Parathyroid adenoma (tissue), 2 donors: Measurements from ENCODE around the gene BAIAP3.

ENCODE experiments used
- H2AFZ ChIP-seq: fragments of 300-600 bp; sonication (generic); one replicate; pipeline ENCODE4 v1.7.0; 2017; ENCODE audit warnings: antibody characterized with exemption, mild to moderate bottlenecking
- H3K27ac ChIP-seq: fragments of 300-600 bp; sonication (generic); one replicate; pipeline ENCODE4 v1.7.0; 2017
- H3K27me3 ChIP-seq: fragments of 300-600 bp; sonication (generic); one replicate; pipeline ENCODE4 v1.7.0; 2017; ENCODE audit warnings: low read length; ENCODE audit not compliant: control insufficient read depth, insufficient read depth
- H3K36me3 ChIP-seq: fragments of 300-600 bp; sonication (generic); one replicate; pipeline ENCODE4 v1.7.0; 2017; ENCODE audit warnings: low read length; ENCODE audit not compliant: control insufficient read depth, insufficient read depth
- H3K4me1 ChIP-seq: fragments of 300-600 bp; sonication (generic); one replicate; pipeline ENCODE4 v1.7.0; 2017; ENCODE audit warnings: control low read depth
- H3K4me2 ChIP-seq: fragments of 300-600 bp; sonication (generic); one replicate; pipeline ENCODE4 v1.7.0; 2017; ENCODE audit warnings: low read length
- H3K4me3 ChIP-seq: fragments of 300-600 bp; sonication (generic); one replicate; pipeline ENCODE4 v1.7.0; 2017; ENCODE audit warnings: low read depth, low read length
- H3K79me2 ChIP-seq: fragments of 300-600 bp; sonication (generic); one replicate; pipeline ENCODE4 v1.7.0; 2017; ENCODE audit warnings: control low read depth
- H3K9ac ChIP-seq: fragments of 300-600 bp; sonication (generic); one replicate; pipeline ENCODE4 v1.7.0; 2017; ENCODE audit warnings: mild to moderate bottlenecking
- H3K9me3 ChIP-seq: fragments of 300-600 bp; sonication (generic); one replicate; pipeline ENCODE4 v1.7.0; 2017; ENCODE audit warnings: low read length; ENCODE audit not compliant: control insufficient read depth
- CTCF ChIP-seq: fragments of 300-600 bp; sonication (generic); IDR thresholded peaks from one replicate; pipeline ENCODE4 v1.7.0; 2017; ENCODE audit warnings: antibody characterized with exemption, mild to moderate bottlenecking
- donor health status: primary hyperparathyroidism.

The BAIAP3 gene

GRCh38 chr16:1299868-1300203 is 33.6 kb upstream of the BAIAP3 start:
- Histone ChIP-seq H3K4me2 (peak overlapping the region; percentile 75), H3K9ac (no peak overlapping the region), H3K27ac (peak overlapping the region; percentile 95), H3K4me1 (peaks cover 23% of the 10 kb centered on the region), H3K27me3 (no peaks in the 10 kb centered on the region), H3K4me3 (peak overlapping the region; percentile 30), H3K9me3 (no peaks in the 10 kb centered on the region), H3K79me2 (no peaks in the 10 kb centered on the region), H2AFZ (peak overlapping the region; percentile 7), H3K36me3 (no peaks in the 10 kb centered on the region)
- no peak for TF ChIP-seq CTCF

GRCh38 chr16:1300664-1301476 is 32.6 kb upstream of the BAIAP3 start:
- Histone ChIP-seq H3K4me2 (peak overlapping the region; percentile 68), H3K79me2 (no peaks in the 10 kb centered on the region), H3K27me3 (no peaks in the 10 kb centered on the region), H3K4me3 (peak overlapping the region; percentile 25), H3K9me3 (no peaks in the 10 kb centered on the region), H3K27ac (no peak overlapping the region), H3K36me3 (no peaks in the 10 kb centered on the region), H2AFZ (peak overlapping the region; percentile 82), H3K4me1 (peaks cover 23% of the 10 kb centered on the region), H3K9ac (no peak overlapping the region)
- peak; percentile 88 for TF ChIP-seq CTCF

GRCh38 chr16:1301562-1301961 is 31.9 kb upstream of the BAIAP3 start:
- Histone ChIP-seq H3K36me3 (no peaks in the 10 kb centered on the region), H3K4me1 (peaks cover 22% of the 10 kb centered on the region), H3K4me3 (no peak overlapping the region), H3K27ac (no peak overlapping the region), H3K4me2 (no peak overlapping the region), H3K9me3 (no peaks in the 10 kb centered on the region), H3K9ac (no peak overlapping the region), H2AFZ (peak overlapping the region; percentile 82), H3K79me2 (no peaks in the 10 kb centered on the region), H3K27me3 (no peaks in the 10 kb centered on the region)
- no peak for TF ChIP-seq CTCF

- Histone ChIP-seq H2AFZ (no peak overlapping the region), H3K36me3 (no peaks in the 10 kb centered on the region), H3K27ac (no peak overlapping the region), H3K4me1 (peaks cover 3% of the 10 kb centered on the region), H3K27me3 (no peaks in the 10 kb centered on the region), H3K9me3 (no peaks in the 10 kb centered on the region), H3K9ac (no peak overlapping the region), H3K4me2 (no peak overlapping the region), H3K4me3 (no peak overlapping the region), H3K79me2 (peaks cover 6% of the 10 kb centered on the region)
- TF ChIP-seq CTCF = no peak
These were observed 27.6 kb upstream of the BAIAP3 start for GRCh38 chr16:1305823-1306222.

GRCh38 chr16:1306334-1306733 is 27.1 kb upstream of the BAIAP3 start:
- no peaks in the 10 kb centered on the region for H3K36me3 ChIP-seq
- H3K4me1 ChIP-seq = peaks cover 8% of the 10 kb centered on the region
- H3K9ac ChIP-seq = no peak overlapping the region
- TF ChIP-seq CTCF = no peak
- no peaks in the 10 kb centered on the region for H3K27me3 ChIP-seq
- H2AFZ ChIP-seq = no peak overlapping the region
- no peak overlapping the region for H3K4me3 ChIP-seq
- H3K79me2 ChIP-seq = peaks cover 10% of the 10 kb centered on the region
- no peak overlapping the region for H3K4me2 ChIP-seq
- H3K27ac ChIP-seq = no peak overlapping the region
- H3K9me3 ChIP-seq = no peaks in the 10 kb centered on the region
